Keratinocyte (primary cell): ENCODE results near the gene PJA2. TPM values are rescaled to one million over a fixed set of nuclear protein-coding genes. Genes with fewer than 3 reads are reported as not detected.

Experiments
- DNase-seq: peaks from one replicate; pipeline ENCODE4 v3.0.0-alpha.2; 2011; ENCODE audit warnings: low read depth, missing footprints, low spot score
- FAIRE-seq: peaks from 2 replicates; lab custom pipeline; 2011; peaks lifted over from hg19 to GRCh38; lab: Jason Lieb, UNC
- H2AFZ ChIP-seq: 2 replicates; pipeline ENCODE4 v1.6.0; 2012; ENCODE audit warnings: low read length, control low read depth, inconsistent platforms; ENCODE audit not compliant: control insufficient read depth
- H3K27ac ChIP-seq: 2 replicates; pipeline ENCODE4 v1.5.1; 2011; ENCODE audit warnings: low read length; ENCODE audit not compliant: control insufficient read depth, insufficient read depth
- H3K27me3 ChIP-seq: 3 replicates; pipeline ENCODE4 v1.6.0; 2011; ENCODE audit warnings: low read length; ENCODE audit not compliant: control insufficient read depth, insufficient read depth; ENCODE audit errors: extremely low read depth
- H3K36me3 ChIP-seq, 2 experiments: 2 replicates in 1 of 2; 3 replicates in 1 of 2; pipeline ENCODE4 v1.5.1; 2011; ENCODE audit warnings: low read length in 2 of 2, mild to moderate bottlenecking in 1 of 2; ENCODE audit not compliant: control insufficient read depth in 2 of 2, insufficient read depth in 2 of 2; ENCODE audit errors: extremely low read depth in 1 of 2
- H3K4me1 ChIP-seq: 3 replicates; pipeline ENCODE4 v1.5.1; 2011; ENCODE audit warnings: low read length; ENCODE audit not compliant: control insufficient read depth, insufficient read depth; ENCODE audit errors: extremely low read depth
- H3K4me2 ChIP-seq: 3 replicates; pipeline ENCODE4 v1.6.0; 2011; ENCODE audit warnings: low read depth, low read length; ENCODE audit not compliant: control insufficient read depth, insufficient read depth; ENCODE audit errors: extremely low read depth
- H3K4me3 ChIP-seq, 3 experiments: fragments of 200-600 bp in 1 of 3; sonication (generic) in 1 of 3; 2 replicates in 2 of 3; 3 replicates in 1 of 3; pipeline ENCODE4 v1.5.1; 2011 to 2016; ENCODE audit warnings: low read length in 3 of 3, mild to moderate bottlenecking in 3 of 3, control low read depth in 2 of 3, inconsistent platforms in 1 of 3, low read depth in 1 of 3, mixed read lengths in 1 of 3, mixed run types in 1 of 3, moderate library complexity in 1 of 3; ENCODE audit not compliant: control insufficient read depth in 2 of 3, insufficient read depth in 2 of 3; ENCODE audit errors: extremely low read depth in 1 of 3
- H3K79me2 ChIP-seq: 2 replicates; pipeline ENCODE4 v1.6.0; 2012; ENCODE audit warnings: low read length; ENCODE audit not compliant: control insufficient read depth, insufficient read depth
- H3K9ac ChIP-seq: 3 replicates; pipeline ENCODE4 v1.6.0; 2011; ENCODE audit warnings: low read length; ENCODE audit not compliant: control insufficient read depth, insufficient read depth; ENCODE audit errors: extremely low read depth
- H3K9me1 ChIP-seq: 3 replicates; pipeline ENCODE4 v1.6.0; 2011; ENCODE audit warnings: low read length; ENCODE audit not compliant: control insufficient read depth, insufficient read depth; ENCODE audit errors: extremely low read depth
- H3K9me3 ChIP-seq: 2 replicates; pipeline ENCODE4 v1.5.1; 2012; ENCODE audit warnings: low read depth, low read length; ENCODE audit not compliant: control insufficient read depth
- H4K20me1 ChIP-seq: 3 replicates; pipeline ENCODE4 v1.6.0; 2011; ENCODE audit warnings: low read length; ENCODE audit not compliant: control insufficient read depth, insufficient read depth; ENCODE audit errors: extremely low read depth
- CTCF ChIP-seq, 3 experiments: IDR thresholded peaks in 1 of 3; conservative IDR thresholded peaks in 1 of 3; optimal IDR thresholded peaks in 1 of 3; 2 replicates in 2 of 3; 3 replicates in 1 of 3; pipeline versions ENCODE3 to v1.5.1; 2011; ENCODE audit warnings: low read length in 3 of 3, mild to moderate bottlenecking in 3 of 3, moderate library complexity in 2 of 3, control low read depth in 1 of 3, inconsistent platforms in 1 of 3; ENCODE audit not compliant: insufficient read depth in 2 of 3; ENCODE audit errors: extremely low read depth in 1 of 3
- EZH2 ChIP-seq: IDR thresholded peaks from one replicate; pipeline ENCODE4 v1.6.1; 2012; ENCODE audit warnings: inconsistent platforms, mild to moderate bottlenecking, low read length, moderate library complexity
- dilution Hi-C: fragments of 300-500 bp; cut with MboI; formaldehyde crosslinking; loops from one replicate; pipeline ENCODE4 v1.7.0; 2020; ENCODE audit warnings: low sequenced_read_pairs; ENCODE audit not compliant: extremely low pct_ligation_motif_present
- polyA plus RNA-seq, 5 experiments: library from polyadenylated mRNA; depleted of rRNA in 3 of 5; stranded (reverse) in 3 of 5; stranded (forward) in 1 of 5; unstranded in 1 of 5; fragments of >200 nt; gene quantifications; 1 replicate in 1 of 5; 2 replicates in 3 of 5; 3 replicates in 1 of 5; pipeline versions ENCODE4 v1.2.1 to v1.2.3, GENCODE V29; 2011 to 2012; ENCODE audit warnings: missing spikeins in 2 of 5, low read depth in 1 of 5, low replicate concordance in 1 of 5

Gene PJA2
- polyA plus RNA-seq, 1 donor (not counting 4 experiments of a cell fraction or from before 2014, with no cell fraction given) = 49.3 TPM

- no peaks in the 10 kb centered on the region for H3K79me2 ChIP-seq
- no peaks in the 10 kb centered on the region for H3K9me3 ChIP-seq
- H4K20me1 ChIP-seq = no peaks in the 10 kb centered on the region
- no peak overlapping the region for H2AFZ ChIP-seq
- no peak overlapping the region for H3K4me3 ChIP-seq
- dilution Hi-C loops = no loop called here
- no peaks in the 10 kb centered on the region for H3K27me3 ChIP-seq
- H3K36me3 ChIP-seq = peaks cover 8 to 9% of the 10 kb centered on the region in 2 experiments
- H3K9ac ChIP-seq = no peak overlapping the region
- H3K9me1 ChIP-seq = no peaks in the 10 kb centered on the region
- no peak for FAIRE-seq
- no peak for DNase-seq
- H3K4me2 ChIP-seq = no peak overlapping the region
- no peaks in the 10 kb centered on the region for H3K4me1 ChIP-seq
- TF ChIP-seq CTCF (optimal IDR thresholded peaks at IDR 0.05 in 1 of 3, IDR thresholded peaks at IDR 0.05 in 1 of 3, conservative IDR thresholded peaks at IDR 0.05 in 1 of 3; ENCODE audit: extremely low read depth in 1 of 3, insufficient read depth in 2 of 3, low read length in 3 of 3) = no peak
- no peak for TF ChIP-seq EZH2
- no peak overlapping the region for H3K27ac ChIP-seq
Observed at GRCh38 chr5:109347252-109347888, 62.4 kb downstream of the PJA2 start.

GRCh38 chr5:109345699-109346098 lies 64.1 kb downstream of the PJA2 start:
- no peaks in the 10 kb centered on the region for H4K20me1 ChIP-seq
- peaks cover 8 to 9% of the 10 kb centered on the region in 2 experiments for H3K36me3 ChIP-seq
- H3K9ac ChIP-seq = no peak overlapping the region
- no peak for FAIRE-seq
- no peaks in the 10 kb centered on the region for H3K9me3 ChIP-seq
- TF ChIP-seq CTCF (optimal IDR thresholded peaks at IDR 0.05 in 1 of 3, IDR thresholded peaks at IDR 0.05 in 1 of 3, conservative IDR thresholded peaks at IDR 0.05 in 1 of 3; ENCODE audit: extremely low read depth in 1 of 3, insufficient read depth in 2 of 3, low read length in 3 of 3) (no peak), EZH2 (no peak)
- H3K4me1 ChIP-seq = no peaks in the 10 kb centered on the region
- no peaks in the 10 kb centered on the region for H3K27me3 ChIP-seq
- H2AFZ ChIP-seq = no peak overlapping the region
- no peak for DNase-seq
- no peak overlapping the region for H3K27ac ChIP-seq
- no peak overlapping the region for H3K4me2 ChIP-seq
- dilution Hi-C loops = no loop called here
- H3K4me3 ChIP-seq = no peak overlapping the region
- no peaks in the 10 kb centered on the region for H3K9me1 ChIP-seq
- no peaks in the 10 kb centered on the region for H3K79me2 ChIP-seq
